ENCODE results near the gene PLA2G4A.

DNA sequence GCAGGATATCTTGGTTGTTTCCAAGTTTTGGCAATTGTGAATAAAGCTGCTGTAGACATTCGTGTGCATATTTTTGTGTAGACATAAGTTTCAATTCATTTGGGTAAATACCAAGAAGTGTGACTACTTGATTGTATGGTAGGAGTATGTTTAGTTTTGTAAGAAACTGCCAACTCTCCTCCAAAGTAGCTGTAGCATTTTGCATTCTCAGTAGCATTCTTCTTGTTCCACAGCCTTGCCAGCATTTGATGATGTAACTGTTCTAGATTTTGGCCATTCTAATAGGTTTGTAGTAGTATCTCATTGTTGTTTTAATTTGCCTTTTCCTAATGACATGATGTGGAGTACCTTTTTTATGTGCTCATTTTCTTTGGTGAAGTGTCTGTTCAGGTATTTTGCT is 38.6 kb upstream of the PLA2G4A start:
- TF ChIP-seq, protein P1, sequence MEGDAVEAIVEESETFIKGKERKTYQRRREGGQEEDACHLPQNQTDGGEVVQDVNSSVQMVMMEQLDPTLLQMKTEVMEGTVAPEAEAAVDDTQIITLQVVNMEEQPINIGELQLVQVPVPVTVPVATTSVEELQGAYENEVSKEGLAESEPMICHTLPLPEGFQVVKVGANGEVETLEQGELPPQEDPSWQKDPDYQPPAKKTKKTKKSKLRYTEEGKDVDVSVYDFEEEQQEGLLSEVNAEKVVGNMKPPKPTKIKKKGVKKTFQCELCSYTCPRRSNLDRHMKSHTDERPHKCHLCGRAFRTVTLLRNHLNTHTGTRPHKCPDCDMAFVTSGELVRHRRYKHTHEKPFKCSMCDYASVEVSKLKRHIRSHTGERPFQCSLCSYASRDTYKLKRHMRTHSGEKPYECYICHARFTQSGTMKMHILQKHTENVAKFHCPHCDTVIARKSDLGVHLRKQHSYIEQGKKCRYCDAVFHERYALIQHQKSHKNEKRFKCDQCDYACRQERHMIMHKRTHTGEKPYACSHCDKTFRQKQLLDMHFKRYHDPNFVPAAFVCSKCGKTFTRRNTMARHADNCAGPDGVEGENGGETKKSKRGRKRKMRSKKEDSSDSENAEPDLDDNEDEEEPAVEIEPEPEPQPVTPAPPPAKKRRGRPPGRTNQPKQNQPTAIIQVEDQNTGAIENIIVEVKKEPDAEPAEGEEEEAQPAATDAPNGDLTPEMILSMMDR (IDR thresholded peaks at IDR 0.05) = no peak
- no peak for TF ChIP-seq POLR2A (IDR thresholded peaks at IDR 0.05)

Measured in adrenal gland (tissue), 5 donors.